Muscle layer of colon (tissue), 2 donors: ENCODE data around the gene USP21.
A peak's percentile ranks its signal among the peaks of the same experiment; 100 is the strongest.

ENCODE experiments used
- H3K27ac ChIP-seq: one replicate; pipeline ENCODE4 v1.7.0; 2013; ENCODE audit warnings: low read depth, mild to moderate bottlenecking, low read length, moderate library complexity
- H3K27me3 ChIP-seq, 2 donors: one replicate each; pipeline ENCODE4 v1.7.0; 2013; ENCODE audit warnings: low read length in 2 of 2, mild to moderate bottlenecking in 2 of 2; ENCODE audit not compliant: insufficient read depth in 2 of 2, control insufficient read depth in 1 of 2
- H3K36me3 ChIP-seq: one replicate; pipeline ENCODE4 v1.7.0; 2013; ENCODE audit warnings: mild to moderate bottlenecking, low read length; ENCODE audit not compliant: insufficient read depth
- H3K4me1 ChIP-seq: one replicate; pipeline ENCODE4 v1.7.0; 2013; ENCODE audit warnings: mild to moderate bottlenecking, low read length; ENCODE audit not compliant: insufficient read depth
- H3K4me3 ChIP-seq, 2 donors: one replicate each; pipeline ENCODE4 v1.7.0; 2013; ENCODE audit warnings: low read length in 2 of 2, low read depth in 1 of 2, mild to moderate bottlenecking in 1 of 2, moderate library complexity in 1 of 2
- H3K9ac ChIP-seq: one replicate; pipeline ENCODE4 v1.7.0; 2013; ENCODE audit warnings: low read length
- H3K9me3 ChIP-seq: one replicate; pipeline ENCODE4 v1.7.0; 2013; ENCODE audit warnings: mild to moderate bottlenecking, low read length
- donor health status: abdominal sarcoma.
- donor health status: Adenocarcinoma of cecum.

USP21 gene

DNA sequence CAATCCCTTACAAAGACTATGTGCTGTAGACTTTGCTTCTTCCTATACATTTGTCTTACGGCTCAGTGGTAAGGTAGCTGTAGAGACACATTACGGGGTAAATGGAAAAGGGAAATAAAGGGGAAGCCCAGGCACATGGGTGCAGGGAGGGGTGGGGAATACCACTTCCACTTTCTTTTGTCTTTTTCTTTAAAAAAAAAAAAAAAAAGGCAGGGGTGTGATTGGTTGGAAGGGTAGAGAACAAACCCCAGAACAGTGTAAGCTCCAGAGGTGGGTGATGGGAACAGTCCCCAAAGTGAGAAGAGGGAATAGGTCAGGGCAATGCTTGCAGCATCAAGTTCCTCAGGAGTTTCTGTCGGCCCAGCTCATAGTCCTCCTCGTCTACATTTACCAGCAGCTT, 37.5 kb upstream of the USP21 start:
- Histone ChIP-seq H3K4me1 (peaks cover 28% of the 10 kb centered on the region), H3K27me3 (no peaks in the 10 kb centered on the region), H3K27ac (no peak overlapping the region), H3K4me3 (no peak overlapping the region), H3K9ac (no peak overlapping the region), H3K36me3 (peaks cover 52% of the 10 kb centered on the region), H3K9me3 (no peaks in the 10 kb centered on the region)

- H3K4me3 ChIP-seq = no peak overlapping the region
- peaks cover 27% of the 10 kb centered on the region for H3K4me1 ChIP-seq
- H3K27ac ChIP-seq = no peak overlapping the region
- peaks cover 60% of the 10 kb centered on the region for H3K36me3 ChIP-seq
- no peaks in the 10 kb centered on the region for H3K9me3 ChIP-seq
- no peaks in the 10 kb centered on the region for H3K27me3 ChIP-seq
- no peak overlapping the region for H3K9ac ChIP-seq
These were observed 36.3 kb upstream of the USP21 start for GRCh38 chr1:161122967-161123366.

GRCh38 chr1:161127649-161128048, 31.7 kb upstream of the USP21 start:
- Histone ChIP-seq H3K4me3 (no peak overlapping the region), H3K9me3 (no peaks in the 10 kb centered on the region), H3K27me3 (no peaks in the 10 kb centered on the region), H3K27ac (no peak overlapping the region), H3K4me1 (peaks cover 35% of the 10 kb centered on the region), H3K36me3 (peaks cover 43% of the 10 kb centered on the region), H3K9ac (no peak overlapping the region)

GRCh38 chr1:161128591-161129420, 30.5 kb upstream of the USP21 start:
- H3K27me3 ChIP-seq = no peaks in the 10 kb centered on the region
- H3K27ac ChIP-seq = no peak overlapping the region
- no peaks in the 10 kb centered on the region for H3K9me3 ChIP-seq
- H3K4me1 ChIP-seq = peaks cover 42% of the 10 kb centered on the region
- H3K36me3 ChIP-seq = peaks cover 32% of the 10 kb centered on the region
- H3K4me3 ChIP-seq = no peak overlapping the region
- no peak overlapping the region for H3K9ac ChIP-seq

DNA sequence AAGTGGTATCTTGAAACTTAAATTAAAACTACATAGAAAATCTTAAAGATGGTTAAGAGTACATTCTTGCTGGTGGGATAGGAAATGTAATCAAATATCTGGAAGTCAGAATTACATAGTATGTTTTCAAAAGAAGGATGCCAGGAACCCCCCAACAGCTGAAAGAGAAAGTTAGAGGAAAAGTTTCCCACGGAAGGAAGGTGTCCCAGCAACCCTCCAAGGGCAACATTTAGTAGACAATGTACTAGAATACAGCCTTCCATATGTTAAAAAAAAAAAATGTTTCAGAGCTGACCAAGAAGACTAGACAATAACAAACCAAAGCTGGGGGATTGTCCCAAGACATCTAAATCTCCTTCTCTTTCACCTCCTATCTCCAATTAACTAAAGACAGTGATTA, 29.0 kb upstream of the USP21 start:
- no peak overlapping the region for H3K9ac ChIP-seq
- peaks cover 45% of the 10 kb centered on the region for H3K4me1 ChIP-seq
- H3K9me3 ChIP-seq = no peaks in the 10 kb centered on the region
- no peaks in the 10 kb centered on the region for H3K27me3 ChIP-seq
- no peak overlapping the region for H3K4me3 ChIP-seq
- no peak overlapping the region for H3K27ac ChIP-seq
- peaks cover 24% of the 10 kb centered on the region for H3K36me3 ChIP-seq

- Histone ChIP-seq H3K36me3 (peaks cover 20% of the 10 kb centered on the region), H3K9me3 (no peaks in the 10 kb centered on the region), H3K4me3 (peak overlapping the region; percentile 81 to 98), H3K27me3 (no peaks in the 10 kb centered on the region), H3K27ac (peak overlapping the region; percentile 96), H3K9ac (peak overlapping the region; percentile 85), H3K4me1 (peaks cover 45% of the 10 kb centered on the region)
These were observed 27.5 kb upstream of the USP21 start for GRCh38 chr1:161131523-161132409.

- H3K4me1 ChIP-seq = peaks cover 44% of the 10 kb centered on the region
- peaks cover 15% of the 10 kb centered on the region for H3K36me3 ChIP-seq
- peak within 1 kb of the TSS; percentile 81 to 98 for H3K4me3 ChIP-seq
- H3K27ac ChIP-seq = peak within 1 kb of the TSS; percentile 96
- no peaks in the 10 kb centered on the region for H3K27me3 ChIP-seq
- no peaks in the 10 kb centered on the region for H3K9me3 ChIP-seq
- peak within 1 kb of the TSS; percentile 97 for H3K9ac ChIP-seq
These were observed 26.7 kb upstream of the USP21 start, which contains the start of gene DEDD for GRCh38 chr1:161132410-161133219. DEDD (minus strand) TSS chr1:161132667; CDS start chr1:161124462, 8,205 bp downstream.

DNA sequence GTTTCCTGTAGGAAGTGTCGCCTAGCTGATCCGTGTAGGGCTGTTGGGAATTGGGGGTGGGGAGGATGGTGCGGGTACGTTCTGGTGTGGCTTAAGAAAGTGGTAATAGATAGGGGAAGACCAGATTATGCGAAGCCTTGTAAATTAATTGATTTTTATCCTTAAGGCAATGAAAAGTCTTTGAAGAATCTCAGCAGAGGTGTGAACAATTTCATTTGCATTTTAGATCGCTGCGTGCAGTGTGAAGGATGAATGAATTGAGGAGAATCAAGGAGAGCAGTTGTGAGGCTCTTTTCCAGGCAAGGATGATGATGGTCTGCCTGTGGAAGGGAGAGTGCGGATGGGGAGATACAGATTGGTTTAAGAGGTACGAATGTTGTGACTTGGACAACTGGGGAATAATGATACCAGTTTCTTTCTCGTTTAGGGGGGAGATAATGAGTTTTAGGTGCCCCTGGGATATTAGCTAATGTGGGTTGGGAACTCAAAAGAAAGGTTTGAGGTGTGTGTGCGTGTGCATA, 26.0 kb upstream of the USP21 start:
- peak overlapping the region; percentile 81 to 98 for H3K4me3 ChIP-seq
- peaks cover 8% of the 10 kb centered on the region for H3K36me3 ChIP-seq
- peak overlapping the region; percentile 96 for H3K27ac ChIP-seq
- H3K27me3 ChIP-seq = no peaks in the 10 kb centered on the region
- H3K9ac ChIP-seq = peak overlapping the region; percentile 97
- peaks cover 38% of the 10 kb centered on the region for H3K4me1 ChIP-seq
- no peaks in the 10 kb centered on the region for H3K9me3 ChIP-seq

DNA sequence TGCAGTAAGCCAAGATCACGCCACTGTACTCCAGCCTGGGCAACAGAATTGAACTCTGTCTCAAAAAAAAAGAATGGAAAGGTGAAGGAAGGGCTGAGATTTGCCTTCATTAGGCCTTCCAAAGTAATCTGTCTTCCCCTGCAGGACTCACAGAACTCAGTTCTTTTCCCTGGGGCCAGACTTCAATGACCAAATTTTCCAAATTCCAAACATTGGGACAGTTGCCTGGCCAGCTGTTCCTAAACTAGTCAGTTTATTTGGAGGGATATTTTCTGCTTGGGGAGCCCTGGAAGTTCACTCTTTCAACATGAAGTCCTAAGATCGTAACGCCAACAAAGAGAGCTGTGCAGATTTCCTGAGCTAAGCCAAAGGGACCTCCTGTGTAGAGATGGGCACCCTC, 21.4 kb upstream of the USP21 start:
- H3K9me3 ChIP-seq = no peaks in the 10 kb centered on the region
- H3K9ac ChIP-seq = no peak overlapping the region
- no peak overlapping the region for H3K27ac ChIP-seq
- no peaks in the 10 kb centered on the region for H3K36me3 ChIP-seq
- H3K4me1 ChIP-seq = peaks cover 10% of the 10 kb centered on the region
- H3K4me3 ChIP-seq = no peak overlapping the region
- H3K27me3 ChIP-seq = no peaks in the 10 kb centered on the region

GRCh38 chr1:161138431-161138830, 20.9 kb upstream of the USP21 start:
- Histone ChIP-seq H3K4me1 (peaks cover 7% of the 10 kb centered on the region), H3K9ac (no peak overlapping the region), H3K36me3 (no peaks in the 10 kb centered on the region), H3K9me3 (no peaks in the 10 kb centered on the region), H3K27me3 (no peaks in the 10 kb centered on the region), H3K4me3 (no peak overlapping the region), H3K27ac (no peak overlapping the region)

- H3K27me3 ChIP-seq = no peaks in the 10 kb centered on the region
- H3K36me3 ChIP-seq = no peaks in the 10 kb centered on the region
- no peak overlapping the region for H3K4me3 ChIP-seq
- H3K9ac ChIP-seq = no peak overlapping the region
- H3K9me3 ChIP-seq = no peaks in the 10 kb centered on the region
- no peak overlapping the region for H3K27ac ChIP-seq
- no peaks in the 10 kb centered on the region for H3K4me1 ChIP-seq
These were observed 19.5 kb upstream of the USP21 start for GRCh38 chr1:161139766-161140165.
